Lung (tissue), 12 donors: Measurements from ENCODE around the gene TSEN2. TPM values are rescaled to one million over a fixed set of nuclear protein-coding genes. Genes with fewer than 3 reads are reported as not detected.
"Not testable (repeated sequence)": the region's sequence is repeated elsewhere in the genome, so short reads cannot be mapped to it uniquely, and the experiment has no call there.

ENCODE experiments used
- ATAC-seq: fragments of 200-7000 bp; cut with Tn5 transposase; one replicate; pipeline ENCODE4 v1.9.1; 2020; ENCODE audit warnings: moderate number of reproducible peaks; ENCODE audit not compliant: insufficient read depth, low FRiP score
- DNase-seq, 3 donors: peaks; one replicate each; pipeline ENCODE4 v3.0.0-alpha.2; 2013 to 2017
- H3K27ac ChIP-seq, 2 donors: one replicate each; pipeline ENCODE4 v1.5.1; 2013; ENCODE audit warnings: mild to moderate bottlenecking in 2 of 2, moderate library complexity in 2 of 2, control low read depth in 1 of 2, inconsistent platforms in 1 of 2, low read depth in 1 of 2, low read length in 1 of 2
- H3K27me3 ChIP-seq, 3 donors: one replicate each; pipeline ENCODE4 v1.5.1; 2013; ENCODE audit warnings: low read length in 2 of 3; ENCODE audit not compliant: control insufficient read depth in 3 of 3, insufficient read depth in 3 of 3
- H3K36me3 ChIP-seq, 4 donors: one replicate each; pipeline ENCODE4 v1.5.1; 2013; ENCODE audit warnings: low read length in 4 of 4, mild to moderate bottlenecking in 1 of 4, moderate library complexity in 1 of 4; ENCODE audit not compliant: control insufficient read depth in 4 of 4, insufficient read depth in 4 of 4
- H3K4me1 ChIP-seq, 5 donors: one replicate each; pipeline ENCODE4 v1.5.1; 2013; ENCODE audit warnings: low read length in 5 of 5, mild to moderate bottlenecking in 2 of 5, moderate library complexity in 1 of 5; ENCODE audit not compliant: control insufficient read depth in 5 of 5, insufficient read depth in 5 of 5
- H3K4me3 ChIP-seq: one replicate; pipeline ENCODE4 v1.5.1; 2013; ENCODE audit warnings: mild to moderate bottlenecking, control low read depth, moderate library complexity
- H3K9ac ChIP-seq, 2 donors: one replicate each; pipeline ENCODE4 v1.5.1; 2013; ENCODE audit warnings: low read length in 2 of 2, control low read depth in 1 of 2; ENCODE audit not compliant: insufficient read depth in 1 of 2
- H3K9me3 ChIP-seq, 4 donors: one replicate each; pipeline ENCODE4 v1.5.1; 2013; ENCODE audit warnings: low read length in 3 of 4, mild to moderate bottlenecking in 1 of 4, moderate library complexity in 1 of 4; ENCODE audit not compliant: control insufficient read depth in 4 of 4, insufficient read depth in 3 of 4
- CTCF ChIP-seq: IDR thresholded peaks from 2 replicates; pipeline ENCODE4 v1.5.1; 2012; ENCODE audit warnings: mild to moderate bottlenecking; ENCODE audit errors: control extremely low read depth, extremely low read depth
- WGBS, 2 donors: extraction: QIAGEN DNeasy Blood & Tissue Kit; methylation state at CpG; one replicate each; pipeline ENCODE4 v1.1.7; 2013; 5-methylcytosine and 5-hydroxymethylcytosine counted together
- polyA plus RNA-seq, 2 donors: library from polyadenylated mRNA; stranded (reverse); fragments of 200-250 nt; gene quantifications; one replicate each; pipeline ENCODE4 v1.2.1, GENCODE V29; 2013
- total RNA-seq, 2 donors: library from RNA; depleted of rRNA in 1 of 2; stranded (reverse); fragments of >200 nt in 1 of 2; gene quantifications; one replicate each; pipeline ENCODE4 v1.2.1, GENCODE V29; 2014 to 2021
- donor health status: control.
- donor health status: control.
- donor health status: Bipolar disorder and iron deficiency.
- donor health status: healthy.
- donor health status: DM: yes; HTN: yes; CAD: no.

Gene TSEN2
- total and polyA plus RNA-seq, 4 donors = 9.0 to 16.7 (median 15.6) TPM

DNA sequence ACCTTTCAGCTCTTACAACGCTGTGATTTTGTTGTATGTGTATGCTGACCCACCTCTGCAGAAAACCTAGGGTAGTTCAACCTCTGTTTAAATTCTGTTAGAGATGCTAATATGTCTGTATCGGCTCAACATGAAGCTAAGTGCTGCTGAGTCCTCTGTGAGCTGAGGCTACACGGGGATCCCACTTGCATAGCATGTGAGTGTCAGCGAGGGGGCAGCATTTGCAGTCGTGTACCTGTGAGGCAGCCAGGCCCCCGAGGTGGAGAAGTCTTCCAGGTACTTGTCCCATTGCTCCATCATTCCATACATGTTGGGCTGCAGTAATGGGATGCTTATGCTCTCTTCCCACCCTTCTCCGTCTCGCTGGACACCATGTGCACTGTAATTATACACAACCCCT, 57.3 kb downstream of the TSEN2 start:
- 77 to 80% methylated on average over 8 of the region's 8 CpGs for WGBS, 2 donors
- Histone ChIP-seq H3K9ac (no peak overlapping the region), H3K36me3 (peaks cover 0 to 3% (median 0%) of the 10 kb centered on the region in 4 donors), H3K4me1 (no peaks in the 10 kb centered on the region), H3K27me3 (no peaks in the 10 kb centered on the region), H3K4me3 (no peak overlapping the region), H3K27ac (no peak overlapping the region), H3K9me3 (no peaks in the 10 kb centered on the region)
- DNase-seq (no peak), ATAC-seq (no peak)
- no peak for TF ChIP-seq CTCF

DNA sequence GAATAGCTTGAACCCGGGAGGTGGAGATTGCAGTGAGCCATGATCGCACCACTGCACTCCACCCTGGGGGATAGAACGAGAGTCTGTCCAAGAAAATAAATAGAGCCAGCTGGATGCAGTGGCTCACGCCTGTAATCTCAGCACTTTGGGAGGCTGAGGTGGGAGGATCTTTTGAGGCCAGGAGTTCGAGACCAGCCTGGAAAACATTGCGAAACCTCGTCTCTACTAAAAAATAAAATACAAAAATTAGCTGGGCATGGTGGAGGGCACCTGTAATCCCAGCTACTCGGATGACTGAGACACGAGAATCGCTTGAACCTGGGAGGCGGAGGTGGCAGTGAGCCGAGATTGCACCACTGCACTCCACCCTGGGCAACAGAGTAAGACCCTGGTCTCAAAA, 59.2 kb downstream of the TSEN2 start:
- not testable (repeated sequence) for H3K9ac ChIP-seq, H3K27ac ChIP-seq, DNase-seq, H3K4me3 ChIP-seq, H3K4me1 ChIP-seq, H3K36me3 ChIP-seq, H3K27me3 ChIP-seq, H3K9me3 ChIP-seq, ATAC-seq
- 92 to 95% methylated on average over 12 of the region's 12 CpGs for WGBS, 2 donors

DNA sequence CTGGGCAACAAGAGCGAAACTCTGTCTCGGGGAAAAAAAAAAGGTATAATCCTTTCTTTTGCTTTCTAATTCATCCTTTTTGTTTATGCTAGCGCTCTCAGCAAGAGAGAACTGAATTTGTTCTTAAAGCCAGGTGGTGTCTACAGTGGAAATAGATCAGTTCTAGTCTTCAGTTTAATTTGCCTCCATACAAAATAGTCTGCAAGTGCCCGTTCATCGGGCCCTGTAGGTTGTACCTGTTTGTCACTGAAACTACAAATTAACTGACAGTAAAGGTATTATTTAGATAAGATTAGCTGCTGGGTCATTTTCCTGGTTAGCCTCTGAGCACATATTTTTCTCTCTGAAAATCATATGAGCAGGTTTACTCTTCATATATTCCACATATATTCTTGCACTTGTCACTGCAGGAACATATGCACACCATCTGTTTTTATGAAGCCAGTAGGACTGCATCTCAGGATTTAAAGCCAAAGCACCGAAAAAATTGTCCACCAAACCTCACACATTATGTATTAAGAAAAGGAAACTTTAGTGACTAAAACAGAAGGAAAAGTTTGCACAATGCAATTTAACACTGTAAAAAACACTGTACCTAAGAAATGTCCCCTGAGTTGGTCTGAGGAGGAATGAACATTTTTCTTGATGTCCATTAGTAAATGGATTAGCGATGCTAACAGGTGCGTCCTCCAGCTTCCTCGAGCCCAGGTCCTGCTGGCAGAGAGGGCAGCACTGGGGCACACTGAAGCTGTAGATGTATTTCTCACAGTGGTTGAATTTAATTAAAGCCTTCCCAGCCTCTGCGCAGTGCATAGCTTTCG, 60.6 kb downstream of the TSEN2 start:
- Histone ChIP-seq H3K27ac (no peak overlapping the region), H3K36me3 (peaks cover 0 to 3% (median 0%) of the 10 kb centered on the region in 4 donors), H3K4me3 (no peak overlapping the region), H3K9ac (no peak overlapping the region), H3K4me1 (no peaks in the 10 kb centered on the region), H3K27me3 (no peaks in the 10 kb centered on the region), H3K9me3 (no peaks in the 10 kb centered on the region)
- DNase-seq = no peak
- TF ChIP-seq CTCF = no peak
- no peak for ATAC-seq
- 71 to 85% methylated on average over 11 of the region's 11 CpGs for WGBS, 2 donors

GRCh38 chr3:12545473-12545791, 61.2 kb downstream of the TSEN2 start, which contains the start of gene MKRN2OS:
MKRN2OS (minus strand) TSS chr3:12545499; CDS start chr3:12545464, 35 bp downstream.
- H3K4me3 ChIP-seq = no peak within 1 kb of the TSS
- H3K9me3 ChIP-seq = no peaks in the 10 kb centered on the region
- no peak for TF ChIP-seq CTCF
- no peaks in the 10 kb centered on the region for H3K27me3 ChIP-seq
- DNase-seq (no peak), ATAC-seq (no peak)
- H3K36me3 ChIP-seq = peaks cover 0 to 3% (median 0%) of the 10 kb centered on the region in 4 donors
- no peaks in the 10 kb centered on the region for H3K4me1 ChIP-seq
- H3K27ac ChIP-seq = no peak within 1 kb of the TSS
- WGBS, 2 donors = 53 to 75% methylated on average over 4 of the region's 4 CpGs
- H3K9ac ChIP-seq = no peak within 1 kb of the TSS
